Measurements from ENCODE around the gene ERVFRD-1. TPM values are rescaled to one million over a fixed set of nuclear protein-coding genes. Genes with fewer than 3 reads are reported as not detected.

ERVFRD-1 gene
- total and polyA plus RNA-seq, 9 donors, result 0.04 to 0.39 (median 0.11) TPM

DNA sequence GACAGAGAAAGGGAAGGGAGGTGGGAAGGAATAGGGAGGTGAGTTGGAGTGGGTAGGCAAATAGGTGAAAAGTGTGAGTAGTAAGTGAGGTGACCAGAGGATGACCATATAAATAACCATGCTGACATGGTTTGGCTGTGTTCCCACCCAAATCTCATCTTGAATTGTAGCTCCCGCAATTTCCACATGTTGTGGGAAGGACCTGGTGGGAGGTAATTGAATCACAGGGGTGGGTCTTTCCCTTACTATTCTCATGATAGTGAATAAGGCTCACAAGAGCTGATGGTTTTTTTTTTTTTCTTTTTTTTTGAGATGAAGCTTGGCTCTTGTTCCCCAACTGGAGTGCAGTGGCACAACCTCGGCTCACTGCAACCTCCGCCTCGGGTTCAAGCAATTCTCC lies 39.4 kb downstream of the ERVFRD-1 start:
- no CpG with 5 or more reads among the region's 4 CpGs for WGBS (ENCODE audit: insufficient coverage)
- no peaks in the 10 kb centered on the region for H3K27me3 ChIP-seq (ENCODE audit: control insufficient read depth, insufficient read depth, low read length)
- H3K9me3 ChIP-seq (replicated peaks; ENCODE audit: control insufficient read depth, low read depth, low read length), result no peaks in the 10 kb centered on the region
- DNase-seq, result no peak
- H3K4me1 ChIP-seq (ENCODE audit: control insufficient read depth, insufficient read depth, low read length), result no peaks in the 10 kb centered on the region
- H3K36me3 ChIP-seq (ENCODE audit: control insufficient read depth, insufficient read depth, low read length), result no peaks in the 10 kb centered on the region
- H3K27ac ChIP-seq (ENCODE audit: low read length), result no peak overlapping the region
- no peak overlapping the region for H3K4me3 ChIP-seq (ENCODE audit: low read length)

DNA sequence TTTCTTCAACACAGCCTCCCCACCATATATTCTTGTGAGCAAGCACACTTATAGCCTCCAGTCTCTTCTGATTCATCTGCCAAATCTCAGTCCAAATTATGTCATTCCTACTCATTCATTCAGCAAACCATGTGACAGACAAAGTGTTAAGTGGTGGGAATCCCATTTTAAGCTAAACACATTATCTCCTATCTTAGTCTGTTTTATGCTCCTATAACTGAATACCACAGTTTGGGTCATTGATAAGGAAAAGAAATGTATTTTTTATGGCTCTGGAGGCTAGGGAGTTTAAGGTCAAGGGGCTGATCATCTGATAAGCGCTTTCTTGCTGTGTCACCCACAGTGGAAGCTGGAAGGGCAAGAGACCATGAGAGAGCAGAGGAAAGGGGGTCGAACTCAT lies 41.8 kb downstream of the ERVFRD-1 start:
- Histone ChIP-seq H3K27me3 (ENCODE audit: control insufficient read depth, insufficient read depth, low read length) (no peaks in the 10 kb centered on the region), H3K27ac (ENCODE audit: low read length) (no peak overlapping the region), H3K4me3 (ENCODE audit: low read length) (no peak overlapping the region), H3K9me3 (replicated peaks; ENCODE audit: control insufficient read depth, low read depth, low read length) (no peaks in the 10 kb centered on the region), H3K36me3 (ENCODE audit: control insufficient read depth, insufficient read depth, low read length) (no peaks in the 10 kb centered on the region), H3K4me1 (ENCODE audit: control insufficient read depth, insufficient read depth, low read length) (no peaks in the 10 kb centered on the region)
- no peak for DNase-seq
- WGBS (ENCODE audit: insufficient coverage), result no CpG with 5 or more reads among the region's 2 CpGs

DNA sequence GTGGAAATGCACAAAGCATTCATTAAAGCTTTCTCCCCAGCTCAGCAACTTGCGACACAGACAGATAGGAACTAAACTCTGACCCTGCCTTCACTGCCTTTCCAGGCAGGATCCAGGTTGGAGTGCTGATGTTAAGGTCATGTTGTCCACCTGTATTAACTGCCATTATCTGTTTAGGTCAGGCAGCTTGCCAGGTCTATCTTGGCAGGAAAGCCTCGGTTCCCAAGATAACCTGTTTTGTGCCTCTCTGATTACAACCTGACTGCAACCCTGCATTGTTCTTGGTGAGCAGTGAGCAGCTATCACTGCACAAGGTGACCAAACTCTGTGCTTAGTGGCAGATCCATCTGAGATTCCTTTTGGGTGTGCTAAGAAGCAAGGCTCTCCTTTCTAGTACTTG lies 44.2 kb downstream of the ERVFRD-1 start:
- no peaks in the 10 kb centered on the region for H3K27me3 ChIP-seq (ENCODE audit: control insufficient read depth, insufficient read depth, low read length)
- 0% methylated on average over 1 of the region's 2 CpGs for WGBS (ENCODE audit: insufficient coverage)

DNA sequence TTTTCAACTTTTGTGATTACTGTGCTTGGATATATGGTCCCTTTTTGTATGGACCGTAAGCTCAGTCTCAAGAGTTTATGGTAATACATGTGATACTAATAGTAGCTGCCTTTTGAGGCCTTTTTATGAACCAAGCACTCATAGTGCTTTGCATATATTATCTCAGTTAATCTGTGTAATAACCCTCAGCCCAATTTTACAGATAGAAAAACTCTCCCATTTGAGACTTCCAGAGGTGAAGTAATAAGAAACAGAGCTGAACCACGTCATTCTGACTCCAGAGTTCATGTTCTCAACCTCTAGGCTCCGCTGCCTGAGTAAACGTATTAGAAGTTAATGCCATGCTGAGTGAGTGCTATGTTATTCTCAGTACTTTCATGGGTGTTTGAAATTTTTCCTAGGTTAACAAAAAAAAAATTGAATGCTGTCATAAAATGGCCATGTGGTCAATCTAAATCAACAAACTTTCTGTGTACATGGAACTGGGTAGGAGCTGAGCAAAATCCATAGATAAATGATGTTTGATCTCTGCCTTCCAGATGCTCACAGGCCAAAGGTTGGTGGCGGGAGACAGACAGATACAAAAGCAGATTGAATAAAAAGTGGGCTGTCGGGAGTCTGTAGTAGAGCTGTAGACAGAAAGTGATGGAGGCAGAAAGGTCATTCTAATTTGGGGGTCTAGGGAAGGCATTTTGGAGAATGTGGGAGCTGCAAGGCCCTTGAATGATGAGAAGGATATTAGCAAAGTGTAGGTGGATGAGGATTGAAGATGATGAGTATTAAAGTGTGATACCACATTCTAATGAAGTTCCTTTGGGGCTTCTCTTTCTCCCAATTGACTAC lies 44.8 kb downstream of the ERVFRD-1 start:
- no peak for DNase-seq
- H3K27ac ChIP-seq (ENCODE audit: low read length), result no peak overlapping the region
- no peaks in the 10 kb centered on the region for H3K27me3 ChIP-seq (ENCODE audit: control insufficient read depth, insufficient read depth, low read length)
- H3K4me3 ChIP-seq (ENCODE audit: low read length), result no peak overlapping the region
- WGBS (ENCODE audit: insufficient coverage), result 76% methylated on average over 2 of the region's 6 CpGs
- H3K36me3 ChIP-seq (ENCODE audit: control insufficient read depth, insufficient read depth, low read length), result no peaks in the 10 kb centered on the region
- H3K4me1 ChIP-seq (ENCODE audit: control insufficient read depth, insufficient read depth, low read length), result no peaks in the 10 kb centered on the region
- no peaks in the 10 kb centered on the region for H3K9me3 ChIP-seq (replicated peaks; ENCODE audit: control insufficient read depth, low read depth, low read length)

More for the DNA sequence above, 44.2 kb downstream of the ERVFRD-1 start:
- Histone ChIP-seq H3K4me3 (ENCODE audit: low read length) (no peak overlapping the region), H3K9me3 (replicated peaks; ENCODE audit: control insufficient read depth, low read depth, low read length) (no peaks in the 10 kb centered on the region), H3K4me1 (ENCODE audit: control insufficient read depth, insufficient read depth, low read length) (no peaks in the 10 kb centered on the region), H3K36me3 (ENCODE audit: control insufficient read depth, insufficient read depth, low read length) (no peaks in the 10 kb centered on the region), H3K27ac (ENCODE audit: low read length) (no peak overlapping the region)
- DNase-seq, result no peak

DNA sequence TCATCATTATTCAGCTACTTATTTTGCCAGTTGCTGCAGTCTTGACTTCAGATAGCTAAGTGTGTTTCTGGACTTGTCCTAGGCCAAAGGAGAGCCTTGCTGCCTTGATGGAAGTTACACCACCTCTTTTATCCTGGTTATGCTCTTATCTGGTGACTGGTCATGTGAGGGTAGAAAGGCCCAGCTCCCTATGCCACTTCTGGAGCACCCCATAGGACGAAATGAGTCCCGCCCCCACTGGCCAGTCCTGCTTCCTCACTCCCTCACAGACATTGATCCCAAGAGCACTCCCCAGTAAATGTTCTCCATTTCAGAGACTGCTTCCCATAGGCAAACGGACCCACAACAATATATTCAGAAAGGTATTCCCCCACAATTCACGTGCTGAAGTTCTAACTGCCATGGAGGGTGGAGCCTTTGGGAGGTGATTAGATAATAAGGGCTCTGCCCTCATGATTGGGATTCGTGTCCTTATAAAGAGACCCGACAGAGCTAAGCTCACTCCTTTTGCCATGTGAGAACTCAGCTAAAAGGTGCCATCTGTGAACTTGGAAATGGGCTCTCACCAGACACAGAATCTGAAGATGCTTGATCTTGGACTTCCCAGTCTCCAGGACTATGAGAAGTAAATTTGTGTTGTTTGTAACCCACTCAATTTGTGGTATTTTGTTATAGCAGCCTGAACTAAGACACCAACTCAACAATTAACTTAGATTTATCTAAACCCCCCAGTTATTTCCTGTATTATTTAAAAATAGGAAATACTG lies 45.9 kb downstream of the ERVFRD-1 start:
- 81% methylated on average over 2 of the region's 6 CpGs for WGBS (ENCODE audit: insufficient coverage)

DNA sequence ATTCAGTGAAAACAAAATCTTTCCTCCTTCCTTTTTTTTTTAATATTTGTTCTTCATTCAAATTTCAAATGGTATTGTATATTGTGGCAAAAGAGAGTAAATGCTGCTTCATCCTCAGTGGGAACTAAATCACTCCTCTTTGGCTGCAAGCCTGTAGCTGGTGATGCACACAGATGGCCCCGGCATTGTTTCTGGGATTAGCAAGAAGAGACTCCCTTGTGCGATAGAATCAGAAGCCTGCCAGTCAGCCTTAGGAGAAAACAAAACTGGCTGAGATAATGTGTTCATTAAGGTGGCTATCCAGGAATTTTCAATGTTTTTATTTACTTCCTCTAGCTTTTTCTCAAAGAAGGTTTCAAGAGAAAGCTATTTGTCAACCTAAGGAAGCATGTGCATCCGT lies 46.7 kb downstream of the ERVFRD-1 start:
- Histone ChIP-seq H3K36me3 (ENCODE audit: control insufficient read depth, insufficient read depth, low read length) (no peaks in the 10 kb centered on the region), H3K4me3 (ENCODE audit: low read length) (no peak overlapping the region), H3K4me1 (ENCODE audit: control insufficient read depth, insufficient read depth, low read length) (no peaks in the 10 kb centered on the region), H3K27me3 (ENCODE audit: control insufficient read depth, insufficient read depth, low read length) (no peaks in the 10 kb centered on the region), H3K27ac (ENCODE audit: low read length) (no peak overlapping the region), H3K9me3 (replicated peaks; ENCODE audit: control insufficient read depth, low read depth, low read length) (no peaks in the 10 kb centered on the region)
- no peak for DNase-seq
- no CpG with 5 or more reads among the region's 3 CpGs for WGBS (ENCODE audit: insufficient coverage)

More for the DNA sequence above, 45.9 kb downstream of the ERVFRD-1 start:
- Histone ChIP-seq H3K4me3 (ENCODE audit: low read length) (no peak overlapping the region), H3K27ac (ENCODE audit: low read length) (no peak overlapping the region), H3K36me3 (ENCODE audit: control insufficient read depth, insufficient read depth, low read length) (no peaks in the 10 kb centered on the region), H3K27me3 (ENCODE audit: control insufficient read depth, insufficient read depth, low read length) (no peaks in the 10 kb centered on the region), H3K9me3 (replicated peaks; ENCODE audit: control insufficient read depth, low read depth, low read length) (no peaks in the 10 kb centered on the region), H3K4me1 (ENCODE audit: control insufficient read depth, insufficient read depth, low read length) (no peaks in the 10 kb centered on the region)
- DNase-seq, result no peak

DNA sequence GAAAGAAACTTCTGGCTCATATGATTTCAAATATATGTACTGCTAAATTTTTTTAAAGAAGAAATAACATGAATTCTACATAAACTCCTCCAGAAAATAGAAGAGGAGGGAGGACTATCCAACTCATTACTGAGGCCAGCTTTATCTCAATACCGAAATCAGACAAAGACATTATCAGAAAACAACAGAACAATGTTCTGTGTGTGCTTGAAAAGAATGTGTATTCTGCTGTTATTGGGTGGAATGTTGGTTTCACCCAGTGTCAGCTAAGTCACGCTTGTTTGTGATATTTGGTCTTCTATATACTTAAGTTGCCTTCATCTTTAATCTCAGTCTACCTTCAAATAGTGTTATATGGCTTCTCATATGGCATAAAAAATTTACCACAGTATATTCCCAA lies 48.8 kb downstream of the ERVFRD-1 start:
- DNase-seq, result no peak
- Histone ChIP-seq H3K27me3 (ENCODE audit: control insufficient read depth, insufficient read depth, low read length) (no peaks in the 10 kb centered on the region), H3K9me3 (replicated peaks; ENCODE audit: control insufficient read depth, low read depth, low read length) (no peaks in the 10 kb centered on the region), H3K4me1 (ENCODE audit: control insufficient read depth, insufficient read depth, low read length) (no peaks in the 10 kb centered on the region), H3K27ac (ENCODE audit: low read length) (no peak overlapping the region), H3K4me3 (ENCODE audit: low read length) (no peak overlapping the region), H3K36me3 (ENCODE audit: control insufficient read depth, insufficient read depth, low read length) (no peaks in the 10 kb centered on the region)
- WGBS (ENCODE audit: insufficient coverage), result no CpG with 5 or more reads among the region's 2 CpGs

DNA sequence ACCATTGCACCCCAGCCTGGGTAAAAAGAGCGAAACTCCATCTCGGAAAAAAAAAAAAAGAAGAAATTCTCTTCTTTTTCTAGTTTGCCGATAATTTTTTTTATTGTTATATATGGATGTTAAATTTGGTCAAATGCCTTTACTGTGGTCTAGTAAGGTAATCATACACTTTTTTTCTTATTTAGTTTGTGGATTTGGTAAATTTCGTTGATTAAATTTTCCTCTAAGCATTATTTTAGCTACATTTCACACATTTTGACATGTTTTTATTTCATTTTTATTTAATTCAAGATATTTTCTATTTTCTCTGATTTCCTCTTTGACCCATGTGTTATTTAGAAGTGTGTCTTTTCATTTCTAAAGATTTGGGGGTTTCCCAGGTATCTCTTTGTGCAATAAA lies 49.4 kb downstream of the ERVFRD-1 start:
- Histone ChIP-seq H3K4me1 (ENCODE audit: control insufficient read depth, insufficient read depth, low read length) (no peaks in the 10 kb centered on the region), H3K4me3 (ENCODE audit: low read length) (no peak overlapping the region), H3K9me3 (replicated peaks; ENCODE audit: control insufficient read depth, low read depth, low read length) (no peaks in the 10 kb centered on the region), H3K27me3 (ENCODE audit: control insufficient read depth, insufficient read depth, low read length) (no peaks in the 10 kb centered on the region), H3K36me3 (ENCODE audit: control insufficient read depth, insufficient read depth, low read length) (no peaks in the 10 kb centered on the region), H3K27ac (ENCODE audit: low read length) (no peak overlapping the region)
- WGBS (ENCODE audit: insufficient coverage), result no CpG with 5 or more reads among the region's 4 CpGs
- no peak for DNase-seq

DNA sequence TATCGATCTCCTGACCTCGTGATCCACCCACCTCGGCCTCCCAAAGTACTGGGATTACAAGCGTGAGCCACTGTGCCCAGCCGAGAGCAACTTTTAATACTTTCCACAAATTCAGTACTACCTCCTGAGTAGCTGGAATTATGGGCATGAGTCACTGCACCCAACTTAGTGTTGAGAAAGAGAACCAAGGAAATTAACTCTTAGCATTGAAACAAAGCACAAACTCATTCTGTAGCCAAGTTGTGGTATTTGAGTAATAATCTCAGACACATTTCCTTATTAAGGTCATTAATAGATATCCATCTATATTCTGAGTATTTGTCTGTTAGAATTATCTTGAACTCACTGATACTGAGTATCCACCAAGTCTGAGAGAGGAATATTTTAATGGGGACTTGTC lies 53.1 kb downstream of the ERVFRD-1 start:
- WGBS (ENCODE audit: insufficient coverage), result 100% methylated on average over 1 of the region's 5 CpGs
- no peak overlapping the region for H3K4me3 ChIP-seq (ENCODE audit: low read length)
- DNase-seq, result no peak
- H3K9me3 ChIP-seq (replicated peaks; ENCODE audit: control insufficient read depth, low read depth, low read length), result no peaks in the 10 kb centered on the region
- no peaks in the 10 kb centered on the region for H3K4me1 ChIP-seq (ENCODE audit: control insufficient read depth, insufficient read depth, low read length)
- H3K36me3 ChIP-seq (ENCODE audit: control insufficient read depth, insufficient read depth, low read length), result no peaks in the 10 kb centered on the region
- no peak overlapping the region for H3K27ac ChIP-seq (ENCODE audit: low read length)
- H3K27me3 ChIP-seq (ENCODE audit: control insufficient read depth, insufficient read depth, low read length), result no peaks in the 10 kb centered on the region

DNA sequence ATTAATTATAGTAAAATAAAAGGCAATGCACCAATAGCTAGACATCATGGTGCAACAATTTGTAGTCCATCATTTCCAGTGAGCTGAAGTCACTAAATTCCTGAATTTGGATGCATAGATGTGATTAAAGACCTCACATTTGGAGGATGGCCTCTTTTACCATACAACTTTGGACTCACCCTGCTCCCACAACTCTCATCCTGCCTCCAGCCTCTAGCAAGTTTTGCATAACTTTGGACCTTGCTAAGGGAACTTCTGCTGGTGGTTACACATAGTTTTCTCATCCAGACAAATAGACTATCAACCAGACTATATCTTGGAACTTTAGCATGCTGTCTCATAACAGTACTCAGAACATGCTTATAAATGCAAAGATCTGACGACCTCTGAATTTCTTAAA lies 54.7 kb downstream of the ERVFRD-1 start:
- DNase-seq, result no peak
- Histone ChIP-seq H3K9me3 (replicated peaks; ENCODE audit: control insufficient read depth, low read depth, low read length) (no peaks in the 10 kb centered on the region), H3K27me3 (ENCODE audit: control insufficient read depth, insufficient read depth, low read length) (no peaks in the 10 kb centered on the region), H3K4me1 (ENCODE audit: control insufficient read depth, insufficient read depth, low read length) (no peaks in the 10 kb centered on the region), H3K4me3 (ENCODE audit: low read length) (no peak overlapping the region), H3K27ac (ENCODE audit: low read length) (no peak overlapping the region), H3K36me3 (ENCODE audit: control insufficient read depth, insufficient read depth, low read length) (no peaks in the 10 kb centered on the region)
- no CpG with 5 or more reads among the region's 1 CpG for WGBS (ENCODE audit: insufficient coverage)
